GM19455 (cell line): ENCODE measurements around the gene MGLL.
"Not testable (repeated sequence)": the region's sequence is repeated elsewhere in the genome, so short reads cannot be mapped to it uniquely, and the experiment has no call there.

Source experiments
- ATAC-seq: cut with Tn5 transposase; IDR thresholded peaks from one replicate; pipeline ENCODE4 v1.9.1; 2021; ENCODE audit not compliant: unreplicated experiment

Gene MGLL

GRCh38 chr3:127711021-127711695, 111.2 kb downstream of the MGLL start:
- ATAC-seq = no peak

GRCh38 chr3:127710155-127710941, 112.0 kb downstream of the MGLL start:
- ATAC-seq = no peak

GRCh38 chr3:127709320-127710060, 112.8 kb downstream of the MGLL start:
- no peak for ATAC-seq

GRCh38 chr3:127708837-127709236, 113.5 kb downstream of the MGLL start:
- ATAC-seq = no peak

- no peak for ATAC-seq
Observed at GRCh38 chr3:127707851-127708411, 114.4 kb downstream of the MGLL start.

GRCh38 chr3:127706785-127707351, 115.4 kb downstream of the MGLL start:
- ATAC-seq = no peak

- ATAC-seq = no peak
Observed at GRCh38 chr3:127706312-127706711, 116.0 kb downstream of the MGLL start.

GRCh38 chr3:127704840-127705239, 117.5 kb downstream of the MGLL start:
- not testable (repeated sequence) for ATAC-seq

GRCh38 chr3:127702151-127702578, 120.2 kb downstream of the MGLL start:
- ATAC-seq = no peak

- ATAC-seq = no peak
Observed at GRCh38 chr3:127701280-127701911, 120.9 kb downstream of the MGLL start.

GRCh38 chr3:127700406-127700805, 121.9 kb downstream of the MGLL start:
- no peak for ATAC-seq

GRCh38 chr3:127699416-127700300, 122.7 kb downstream of the MGLL start:
- ATAC-seq = no peak

- ATAC-seq = no peak
Observed at GRCh38 chr3:127698691-127699415, 123.5 kb downstream of the MGLL start.

- no peak for ATAC-seq
Observed at GRCh38 chr3:127698286-127698685, 124.0 kb downstream of the MGLL start.

GRCh38 chr3:127697551-127698240, 124.6 kb downstream of the MGLL start:
- no peak for ATAC-seq

- ATAC-seq = no peak
Observed at GRCh38 chr3:127694467-127695215, 127.7 kb downstream of the MGLL start.

GRCh38 chr3:127693336-127693843, 128.9 kb downstream of the MGLL start:
- ATAC-seq = no peak
